ENCODE results near the gene NTM. TPM values are rescaled to one million over a fixed set of nuclear protein-coding genes. Genes with fewer than 3 reads are reported as not detected.

NTM gene
- total and polyA plus RNA-seq, 2 donors from 2014 or later: 0.92 to 10.3 TPM

- no peaks in the 10 kb centered on the region for H3K27me3 ChIP-seq (ENCODE audit: control insufficient read depth, insufficient read depth, low read length)
- TF ChIP-seq, protein P1, sequence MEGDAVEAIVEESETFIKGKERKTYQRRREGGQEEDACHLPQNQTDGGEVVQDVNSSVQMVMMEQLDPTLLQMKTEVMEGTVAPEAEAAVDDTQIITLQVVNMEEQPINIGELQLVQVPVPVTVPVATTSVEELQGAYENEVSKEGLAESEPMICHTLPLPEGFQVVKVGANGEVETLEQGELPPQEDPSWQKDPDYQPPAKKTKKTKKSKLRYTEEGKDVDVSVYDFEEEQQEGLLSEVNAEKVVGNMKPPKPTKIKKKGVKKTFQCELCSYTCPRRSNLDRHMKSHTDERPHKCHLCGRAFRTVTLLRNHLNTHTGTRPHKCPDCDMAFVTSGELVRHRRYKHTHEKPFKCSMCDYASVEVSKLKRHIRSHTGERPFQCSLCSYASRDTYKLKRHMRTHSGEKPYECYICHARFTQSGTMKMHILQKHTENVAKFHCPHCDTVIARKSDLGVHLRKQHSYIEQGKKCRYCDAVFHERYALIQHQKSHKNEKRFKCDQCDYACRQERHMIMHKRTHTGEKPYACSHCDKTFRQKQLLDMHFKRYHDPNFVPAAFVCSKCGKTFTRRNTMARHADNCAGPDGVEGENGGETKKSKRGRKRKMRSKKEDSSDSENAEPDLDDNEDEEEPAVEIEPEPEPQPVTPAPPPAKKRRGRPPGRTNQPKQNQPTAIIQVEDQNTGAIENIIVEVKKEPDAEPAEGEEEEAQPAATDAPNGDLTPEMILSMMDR (IDR thresholded peaks at IDR 0.05; ENCODE audit: borderline replicate concordance, extremely low read depth, insufficient read depth): no peak
- H3K36me3 ChIP-seq (ENCODE audit: control insufficient read depth in 2 of 3, insufficient read depth in 3 of 3, low read length in 3 of 3): no peaks in the 10 kb centered on the region
- no peak overlapping the region for H3K4me3 ChIP-seq (ENCODE audit: low read length in 3 of 3)
- H3K27ac ChIP-seq (ENCODE audit: low read depth in 2 of 2, low read length in 2 of 2): no peak overlapping the region
- no peaks in the 10 kb centered on the region for H3K9me3 ChIP-seq (ENCODE audit: control insufficient read depth in 2 of 3, insufficient read depth in 1 of 3, low read length in 3 of 3)
- H3K9ac ChIP-seq (ENCODE audit: low read length in 3 of 3): no peak overlapping the region
- intact Hi-C loops (cut with DNase I): no loop called here
- DNase-seq (peak in 3 of 5 donors; percentile 45 to 81 (median 62)), FAIRE-seq (no peak)
- H3K4me1 ChIP-seq (ENCODE audit: control insufficient read depth in 2 of 3, insufficient read depth in 2 of 3, low read depth in 1 of 3, low read length in 3 of 3): no peaks in the 10 kb centered on the region
These were observed 725.1 kb downstream of the NTM start for GRCh38 chr11:132095230-132096131.

- H3K4me1 ChIP-seq (ENCODE audit: control insufficient read depth in 2 of 3, insufficient read depth in 2 of 3, low read depth in 1 of 3, low read length in 3 of 3): no peaks in the 10 kb centered on the region
- intact Hi-C loops (cut with DNase I): no loop called here
- H3K27ac ChIP-seq (ENCODE audit: low read depth in 2 of 2, low read length in 2 of 2): no peak overlapping the region
- no peak overlapping the region for H3K9ac ChIP-seq (ENCODE audit: low read length in 3 of 3)
- TF ChIP-seq, protein P1 (IDR thresholded peaks at IDR 0.05; ENCODE audit: borderline replicate concordance, extremely low read depth, insufficient read depth): no peak
- DNase-seq (peak in 2 of 5 donors; percentile 48 to 55), FAIRE-seq (no peak)
- no peaks in the 10 kb centered on the region for H3K36me3 ChIP-seq (ENCODE audit: control insufficient read depth in 2 of 3, insufficient read depth in 3 of 3, low read length in 3 of 3)
- no peaks in the 10 kb centered on the region for H3K27me3 ChIP-seq (ENCODE audit: control insufficient read depth, insufficient read depth, low read length)
- H3K4me3 ChIP-seq (ENCODE audit: low read length in 3 of 3): no peak overlapping the region
- no peaks in the 10 kb centered on the region for H3K9me3 ChIP-seq (ENCODE audit: control insufficient read depth in 2 of 3, insufficient read depth in 1 of 3, low read length in 3 of 3)
These were observed 725.9 kb downstream of the NTM start for GRCh38 chr11:132096132-132096825.

GRCh38 chr11:132099692-132100091 lies 729.3 kb downstream of the NTM start:
- intact Hi-C loops (cut with DNase I): no loop called here
- TF ChIP-seq, protein P1 (IDR thresholded peaks at IDR 0.05; ENCODE audit: borderline replicate concordance, extremely low read depth, insufficient read depth): no peak

More at GRCh38 chr11:132099692-132100091, 729.3 kb downstream of the NTM start:
- Histone ChIP-seq H3K27me3 (ENCODE audit: control insufficient read depth, insufficient read depth, low read length) (no peaks in the 10 kb centered on the region), H3K9me3 (ENCODE audit: control insufficient read depth in 2 of 3, insufficient read depth in 1 of 3, low read length in 3 of 3) (no peaks in the 10 kb centered on the region), H3K9ac (ENCODE audit: low read length in 3 of 3) (no peak overlapping the region), H3K4me3 (ENCODE audit: low read length in 3 of 3) (no peak overlapping the region), H3K4me1 (ENCODE audit: control insufficient read depth in 2 of 3, insufficient read depth in 2 of 3, low read depth in 1 of 3, low read length in 3 of 3) (no peaks in the 10 kb centered on the region), H3K36me3 (ENCODE audit: control insufficient read depth in 2 of 3, insufficient read depth in 3 of 3, low read length in 3 of 3) (no peaks in the 10 kb centered on the region), H3K27ac (ENCODE audit: low read depth in 2 of 2, low read length in 2 of 2) (no peak overlapping the region)
- no peak for FAIRE-seq
- DNase-seq: no peak
